ENCODE measurements around the gene AKAP5. TPM values are rescaled to one million over a fixed set of nuclear protein-coding genes. Genes with fewer than 3 reads are reported as not detected.

Gene AKAP5
- total and polyA plus RNA-seq, 2 of the 13 experiments (the other 11 are each of a cell fraction or from before 2014, with no cell fraction given) = 0.18 to 1.5 TPM

- TF ChIP-seq ZNF17 (CRISPR knock-in tag; IDR thresholded peaks at IDR 0.05) = no peak
- TF ChIP-seq ZNF530 (CRISPR knock-in tag; IDR thresholded peaks at IDR 0.05; ENCODE audit: low read depth) = no peak
- 0 out of 2 replicates have a peak, but pooled peaks have one; percentile 26 for TF ChIP-seq ISL2 (CRISPR knock-in tag; IDR thresholded peaks at IDR 0.05)
- peak; percentile 82 for TF ChIP-seq POLR2AphosphoS5 (IDR thresholded peaks at IDR 0.05; ENCODE audit: low read depth, low read length)
- no peak; the same call in 1 of the 2 replicates for TF ChIP-seq CCDC6 (CRISPR knock-in tag; IDR thresholded peaks at IDR 0.05)
- no peak for TF ChIP-seq PAWR (CRISPR knock-in tag; IDR thresholded peaks at IDR 0.05; ENCODE audit: borderline replicate concordance)
- TF ChIP-seq HNRNPH1 (optimal IDR thresholded peaks at IDR 0.05; ENCODE audit: low read depth, low read length) = no peak
- no peak for TF ChIP-seq ZMAT5 (CRISPR knock-in tag; IDR thresholded peaks at IDR 0.05; ENCODE audit: borderline replicate concordance, low read depth)
- no peak for TF ChIP-seq CEBPG (CRISPR knock-in tag; IDR thresholded peaks at IDR 0.05)
- no peak for TF ChIP-seq CAMTA2 (CRISPR knock-in tag; IDR thresholded peaks at IDR 0.05; ENCODE audit: borderline replicate concordance)
- no peak for TF ChIP-seq DDIT3 (CRISPR knock-in tag; IDR thresholded peaks at IDR 0.05)
- no peak; the same call in 1 of the 2 replicates for TF ChIP-seq KLF11 (CRISPR knock-in tag; IDR thresholded peaks at IDR 0.05)
- TF ChIP-seq POLR2AphosphoS2 (IDR thresholded peaks at IDR 0.05; ENCODE audit: low read depth, low read length) = no peak
- TF ChIP-seq ZNF576 (CRISPR knock-in tag; IDR thresholded peaks at IDR 0.05) = no peak
- no peak for TF ChIP-seq GZF1 (CRISPR knock-in tag; IDR thresholded peaks at IDR 0.05)
- TF ChIP-seq ZNF468 (CRISPR knock-in tag; IDR thresholded peaks at IDR 0.05) = 0 out of 2 replicates have a peak, but pooled peaks have one; percentile 18
- no peak for TF ChIP-seq JUN (CRISPR knock-in tag; IDR thresholded peaks at IDR 0.05)
- peak; percentile 64; the same call in 1 of the 2 replicates for TF ChIP-seq ATF7-NPFF (CRISPR knock-in tag; IDR thresholded peaks at IDR 0.05; ENCODE audit: low read depth)
- TF ChIP-seq GATAD2A (CRISPR knock-in tag; IDR thresholded peaks at IDR 0.05) = no peak
- no peak for TF ChIP-seq ZNF567 (CRISPR knock-in tag; IDR thresholded peaks at IDR 0.05; ENCODE audit: borderline replicate concordance)
- TF ChIP-seq ZNF484 (CRISPR knock-in tag; IDR thresholded peaks at IDR 0.05; ENCODE audit: borderline replicate concordance, low read depth) = no peak
- TF ChIP-seq ZFP37 (CRISPR knock-in tag; IDR thresholded peaks at IDR 0.05; ENCODE audit: borderline replicate concordance) = no peak
- 0 out of 2 replicates have a peak, but pooled peaks have one; percentile 2 for TF ChIP-seq ZNF777 (CRISPR knock-in tag; IDR thresholded peaks at IDR 0.05)
- no peak; the same call in 1 of the 2 replicates for TF ChIP-seq DZIP1 (CRISPR knock-in tag; IDR thresholded peaks at IDR 0.05)
- TF ChIP-seq ZNF317 (CRISPR knock-in tag; IDR thresholded peaks at IDR 0.05) = no peak
- peak; percentile 78 for TF ChIP-seq SALL2 (CRISPR knock-in tag; IDR thresholded peaks at IDR 0.05)
- TF ChIP-seq ZNF549 (CRISPR knock-in tag; IDR thresholded peaks at IDR 0.05) = peak; percentile 12; the same call in 1 of the 2 replicates
- TF ChIP-seq KAT8 (CRISPR knock-in tag; IDR thresholded peaks at IDR 0.05) = peak; percentile 16; the same call in 1 of the 2 replicates
Observed at GRCh38 chr14:64503434-64504309, 38.4 kb downstream of the AKAP5 start, which contains the start of gene ZBTB25 (continued).

Data from HepG2 (cell line).